ENCODE results near the gene RAMP1. TPM values are rescaled to one million over a fixed set of nuclear protein-coding genes. Genes with fewer than 3 reads are reported as not detected.
A peak's percentile ranks its signal among the peaks of the same experiment; 100 is the strongest.

The RAMP1 gene
- total RNA-seq, 1 experiment from 2014 or later, result 0.63 TPM

- no peaks in the 10 kb centered on the region; the same call in 1 of the 2 replicates for H3K4me1 ChIP-seq (ENCODE audit: insufficient read depth, low read length)
- H3K79me1 ChIP-seq (ENCODE audit: insufficient read depth, low read depth, low read length, poor library complexity, severe bottlenecking), result no peaks in the 10 kb centered on the region
- H4K91ac ChIP-seq (ENCODE audit: insufficient read length, low read depth, low read length), result no peak overlapping the region
- H2BK12ac ChIP-seq (ENCODE audit: insufficient read length, low read depth, low read length), result no peak overlapping the region
- H2BK15ac ChIP-seq (ENCODE audit: low read depth, low read length), result no peak overlapping the region
- Mint-ChIP-seq H3K36me3 (ENCODE audit: insufficient read depth in 1 of 3, low read depth in 3 of 3) (no peaks in the 10 kb centered on the region), H3K4me1 (peaks cover 3% of the 10 kb centered on the region in 2 experiments), H3K9me3 (no peaks in the 10 kb centered on the region), H3K27me3 (ENCODE audit: low read depth) (no peaks in the 10 kb centered on the region), H3K27ac (0 out of 7 replicates have a peak overlapping the region, but pooled peaks of 1 of the 3 experiments have one; percentile 28), H3K4me3 (no peak overlapping the region)
- no peak overlapping the region for H3K56ac ChIP-seq (ENCODE audit: insufficient read length, low read depth, low read length)
- no peaks in the 10 kb centered on the region for H3K79me2 ChIP-seq (ENCODE audit: insufficient read depth, low read length)
- no peak overlapping the region for H2BK20ac ChIP-seq (ENCODE audit: low read depth, low read length, poor library complexity, severe bottlenecking)
- H3K9me3 ChIP-seq (ENCODE audit: control insufficient read depth, low read depth, low read length), result no peaks in the 10 kb centered on the region
- TF ChIP-seq, protein P1, sequence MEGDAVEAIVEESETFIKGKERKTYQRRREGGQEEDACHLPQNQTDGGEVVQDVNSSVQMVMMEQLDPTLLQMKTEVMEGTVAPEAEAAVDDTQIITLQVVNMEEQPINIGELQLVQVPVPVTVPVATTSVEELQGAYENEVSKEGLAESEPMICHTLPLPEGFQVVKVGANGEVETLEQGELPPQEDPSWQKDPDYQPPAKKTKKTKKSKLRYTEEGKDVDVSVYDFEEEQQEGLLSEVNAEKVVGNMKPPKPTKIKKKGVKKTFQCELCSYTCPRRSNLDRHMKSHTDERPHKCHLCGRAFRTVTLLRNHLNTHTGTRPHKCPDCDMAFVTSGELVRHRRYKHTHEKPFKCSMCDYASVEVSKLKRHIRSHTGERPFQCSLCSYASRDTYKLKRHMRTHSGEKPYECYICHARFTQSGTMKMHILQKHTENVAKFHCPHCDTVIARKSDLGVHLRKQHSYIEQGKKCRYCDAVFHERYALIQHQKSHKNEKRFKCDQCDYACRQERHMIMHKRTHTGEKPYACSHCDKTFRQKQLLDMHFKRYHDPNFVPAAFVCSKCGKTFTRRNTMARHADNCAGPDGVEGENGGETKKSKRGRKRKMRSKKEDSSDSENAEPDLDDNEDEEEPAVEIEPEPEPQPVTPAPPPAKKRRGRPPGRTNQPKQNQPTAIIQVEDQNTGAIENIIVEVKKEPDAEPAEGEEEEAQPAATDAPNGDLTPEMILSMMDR (conservative IDR thresholded peaks at IDR 0.05), result no peak
- no peak for DNase-seq
- no peak overlapping the region for H4K8ac ChIP-seq (replicated peaks; ENCODE audit: insufficient read length, low read depth, low read length)
- H3K9ac ChIP-seq (ENCODE audit: extremely low read depth, insufficient read length, low read length), result no peak overlapping the region
- H4K20me1 ChIP-seq (ENCODE audit: control insufficient read depth, insufficient read depth, insufficient read length), result peaks cover 2% of the 10 kb centered on the region
- peaks cover 2% of the 10 kb centered on the region for H3K23me2 ChIP-seq (ENCODE audit: insufficient read length, low read depth, low read length, poor library complexity, severe bottlenecking)
- no peak overlapping the region for H3K27ac ChIP-seq (ENCODE audit: insufficient read length, low read depth, low read length)
- no peaks in the 10 kb centered on the region for H3K27me3 ChIP-seq (ENCODE audit: insufficient read depth, low read length)
- no peak overlapping the region for H2BK120ac ChIP-seq (ENCODE audit: low read depth, low read length, poor library complexity, severe bottlenecking)
- H3K4ac ChIP-seq (ENCODE audit: low read depth, low read length), result no peak overlapping the region
- H3K14ac ChIP-seq (ENCODE audit: insufficient read depth, low read length), result no peak overlapping the region
- no peak overlapping the region for H3K18ac ChIP-seq (ENCODE audit: insufficient read length, low read depth, low read length)
- no peak overlapping the region for H4K5ac ChIP-seq (ENCODE audit: insufficient read length, low read depth, low read length)
- no peak overlapping the region for H2AK5ac ChIP-seq (ENCODE audit: insufficient read length, low read length)
- H2BK5ac ChIP-seq (ENCODE audit: insufficient read length, low read length), result no peak overlapping the region
- H3K23ac ChIP-seq (ENCODE audit: insufficient read length, low read depth, low read length), result no peak overlapping the region
- WGBS (ENCODE audit: extremely low coverage, insufficient read length, low lambda C conversion rate), result no CpG with 5 or more reads among the region's 10 CpGs
- no peak overlapping the region for H3T11ph ChIP-seq (ENCODE audit: low read length)
- H2AFZ ChIP-seq (ENCODE audit: low read length), result no peak overlapping the region
- no peak overlapping the region for H3K4me2 ChIP-seq (ENCODE audit: insufficient read depth, insufficient read length, low read length)
Measured at GRCh38 chr2:237883951-237884446, 24.6 kb downstream of the RAMP1 start.

Data from H9 (cell line).